ENCODE measurements around the gene MARVELD1. TPM values are rescaled to one million over a fixed set of nuclear protein-coding genes. Genes with fewer than 3 reads are reported as not detected.
A peak's percentile ranks its signal among the peaks of the same experiment; 100 is the strongest.

MARVELD1 gene
- total RNA-seq, 1 experiment from 2014 or later: 30.1 TPM

DNA sequence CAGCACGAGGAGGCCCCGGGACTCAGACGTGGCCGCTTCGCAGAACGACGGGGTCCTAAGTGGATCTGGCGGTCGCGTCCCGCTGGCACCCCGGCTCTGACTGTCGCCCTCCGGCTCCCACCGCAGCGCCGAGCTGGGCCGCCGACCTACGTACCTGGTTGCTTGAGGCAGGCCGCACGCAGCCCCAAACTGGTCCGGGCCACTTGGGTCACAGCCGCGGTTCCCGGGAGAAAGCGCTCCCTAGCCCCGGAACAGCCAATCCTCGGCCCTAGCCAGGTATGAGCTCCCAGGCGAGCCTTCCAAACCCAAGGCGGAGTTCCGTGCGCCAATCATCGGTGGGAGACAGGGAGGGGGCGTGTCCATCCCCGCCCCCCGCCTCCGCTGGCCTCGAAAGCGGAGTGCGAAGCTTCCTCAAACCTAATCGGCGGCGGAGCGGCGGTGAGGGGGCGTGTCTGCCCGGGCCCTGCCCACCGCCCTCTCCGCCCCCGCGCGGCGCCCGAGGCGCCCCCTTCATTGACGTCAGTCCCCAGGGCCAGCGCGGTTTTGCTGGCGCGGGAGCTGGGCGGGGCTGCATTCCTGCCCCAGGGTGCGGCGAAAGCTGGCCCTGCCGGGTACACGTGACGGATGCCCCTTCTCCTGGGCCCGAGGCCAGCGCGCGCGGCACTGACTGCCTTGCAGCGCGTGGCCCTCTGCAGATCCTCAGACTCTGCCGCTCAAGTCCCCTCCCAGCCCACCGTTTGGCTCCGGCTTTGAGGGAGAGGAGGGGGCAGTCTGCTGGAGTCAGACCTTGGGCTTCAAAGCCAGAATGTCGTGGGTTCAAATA is 26.4 kb upstream of the MARVELD1 start, which contains the start of gene AVPI1:
Gene AVPI1, minus strand, starts transcription at position 280 of the 823 bp plus-strand sequence. CDS start 7,336 bp downstream, outside the sequence.
- peaks cover 9% of the 10 kb centered on the region for H3K4me1 ChIP-seq (ENCODE audit: insufficient read depth, low read length, poor library complexity, severe bottlenecking)
- no peak for TF ChIP-seq EZH2 (IDR thresholded peaks at IDR 0.05; ENCODE audit: borderline replicate concordance, low read depth, low read length, poor library complexity, severe bottlenecking)
- TF ChIP-seq, protein P1, sequence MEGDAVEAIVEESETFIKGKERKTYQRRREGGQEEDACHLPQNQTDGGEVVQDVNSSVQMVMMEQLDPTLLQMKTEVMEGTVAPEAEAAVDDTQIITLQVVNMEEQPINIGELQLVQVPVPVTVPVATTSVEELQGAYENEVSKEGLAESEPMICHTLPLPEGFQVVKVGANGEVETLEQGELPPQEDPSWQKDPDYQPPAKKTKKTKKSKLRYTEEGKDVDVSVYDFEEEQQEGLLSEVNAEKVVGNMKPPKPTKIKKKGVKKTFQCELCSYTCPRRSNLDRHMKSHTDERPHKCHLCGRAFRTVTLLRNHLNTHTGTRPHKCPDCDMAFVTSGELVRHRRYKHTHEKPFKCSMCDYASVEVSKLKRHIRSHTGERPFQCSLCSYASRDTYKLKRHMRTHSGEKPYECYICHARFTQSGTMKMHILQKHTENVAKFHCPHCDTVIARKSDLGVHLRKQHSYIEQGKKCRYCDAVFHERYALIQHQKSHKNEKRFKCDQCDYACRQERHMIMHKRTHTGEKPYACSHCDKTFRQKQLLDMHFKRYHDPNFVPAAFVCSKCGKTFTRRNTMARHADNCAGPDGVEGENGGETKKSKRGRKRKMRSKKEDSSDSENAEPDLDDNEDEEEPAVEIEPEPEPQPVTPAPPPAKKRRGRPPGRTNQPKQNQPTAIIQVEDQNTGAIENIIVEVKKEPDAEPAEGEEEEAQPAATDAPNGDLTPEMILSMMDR (conservative IDR thresholded peaks at IDR 0.05; ENCODE audit: low read depth, low read length): no peak
- ChIA-PET POLR2A (ENCODE audit: low non-redundant PET) (interaction anchor here (0.5 to 1.0 kb wide), 5 partner anchors 14 to 1596 kb away, joined by 3 to 5 read pairs (median 3); no protein-coding TSS in a partner anchor), CTCF (interaction anchor here (0.5 to 1.9 kb wide), 7 partner anchors 9 to 358 kb away, joined by 3 to 12 read pairs (median 5); partner anchors contain the start of gene ZFYVE27)
- no peaks in the 10 kb centered on the region for H3K9me3 ChIP-seq (ENCODE audit: low read depth, low read length, poor library complexity, severe bottlenecking)
- H3K27me3 ChIP-seq (replicated peaks; ENCODE audit: insufficient read depth, low read depth, low read length, poor library complexity): no peaks in the 10 kb centered on the region
- peak within 1 kb of the TSS; percentile 79 for H3K27ac ChIP-seq (ENCODE audit: low read depth, low read length, poor library complexity, severe bottlenecking)
- intact Hi-C loops (cut with micrococcal nuclease; ENCODE audit: unreplicated experiment): loop anchor here (5.0 kb wide), 1 partner anchor 45 kb away; the partner anchor contains the start of gene PI4K2A
- H3K4me3 ChIP-seq (ENCODE audit: low read depth, low read length, poor library complexity, severe bottlenecking): peak within 1 kb of the TSS; percentile 61
- DNase-seq (ENCODE audit: low spot score): peak; percentile 98
- BruUV-seq (replicated peaks): no TSS peak
- no peaks in the 10 kb centered on the region for H3K36me3 ChIP-seq (ENCODE audit: insufficient read depth, low read length, poor library complexity, severe bottlenecking)

DNA sequence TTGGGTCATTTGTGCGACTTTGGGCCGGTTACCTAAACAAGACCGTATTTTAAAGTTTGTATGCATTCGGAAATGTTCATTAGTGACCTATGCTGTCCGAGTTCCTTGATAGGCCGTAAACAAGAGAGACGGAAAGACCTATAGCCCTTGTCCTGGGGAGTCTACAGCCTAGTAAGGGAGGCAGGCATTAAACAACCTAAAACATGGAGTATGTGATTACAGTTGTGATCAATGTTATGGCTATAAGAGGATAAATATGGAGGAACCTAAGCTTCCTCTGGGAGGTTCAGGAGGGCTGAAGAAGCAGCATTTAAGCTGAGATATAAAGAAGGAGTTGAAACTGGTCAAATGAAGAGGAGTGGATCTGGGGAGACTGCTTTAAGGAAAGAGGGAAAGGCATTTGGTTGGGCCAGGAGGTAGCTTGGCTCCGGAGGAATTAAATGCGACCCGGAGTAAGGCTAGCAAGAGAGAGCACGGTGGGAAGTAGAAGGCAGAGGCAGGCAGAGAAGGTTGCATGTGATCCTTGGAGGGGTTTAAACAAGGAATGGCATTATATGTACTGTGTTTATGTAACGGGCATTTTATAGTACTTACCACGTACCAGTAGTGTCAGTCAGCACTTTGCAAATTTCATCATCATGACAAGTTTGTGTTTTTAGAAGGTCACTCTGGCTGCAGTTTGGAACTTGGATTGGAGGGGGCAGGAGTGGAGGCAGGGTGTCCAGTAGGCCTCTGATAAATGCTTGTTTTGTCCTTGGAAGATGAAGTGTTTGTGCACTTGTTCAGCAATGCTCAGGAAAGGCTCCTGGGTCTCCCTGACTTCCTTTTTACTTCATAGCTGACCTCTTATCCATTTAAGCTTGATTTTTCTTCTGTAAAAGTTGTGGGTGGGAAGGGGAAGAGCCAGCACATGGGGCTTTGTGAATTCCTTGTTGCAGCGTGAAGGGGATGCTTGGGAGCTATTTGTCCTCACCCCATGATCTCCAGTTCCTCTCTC is 25.4 kb upstream of the MARVELD1 start:
- intact Hi-C loops (cut with micrococcal nuclease; ENCODE audit: unreplicated experiment): loop anchor here (5.0 kb wide), 1 partner anchor 46 kb away; the partner anchor contains the start of gene PI4K2A
- BruUV-seq (replicated peaks): TSS peak; percentile 92
- POLR2A ChIA-PET (ENCODE audit: low non-redundant PET): interaction anchor here (0.6 to 0.7 kb wide), 2 partner anchors 29 to 214 kb away, joined by 3 read pairs; no protein-coding TSS in a partner anchor
- H3K4me1 ChIP-seq (ENCODE audit: insufficient read depth, low read length, poor library complexity, severe bottlenecking): peaks cover 9% of the 10 kb centered on the region
- no peaks in the 10 kb centered on the region for H3K27me3 ChIP-seq (replicated peaks; ENCODE audit: insufficient read depth, low read depth, low read length, poor library complexity)
- no peaks in the 10 kb centered on the region for H3K9me3 ChIP-seq (ENCODE audit: low read depth, low read length, poor library complexity, severe bottlenecking)
- peak overlapping the region; percentile 79 for H3K27ac ChIP-seq (ENCODE audit: low read depth, low read length, poor library complexity, severe bottlenecking)
- DNase-seq (ENCODE audit: low spot score): no peak
- TF ChIP-seq, protein P1 (conservative IDR thresholded peaks at IDR 0.05; ENCODE audit: low read depth, low read length): no peak
- no peak for TF ChIP-seq EZH2 (IDR thresholded peaks at IDR 0.05; ENCODE audit: borderline replicate concordance, low read depth, low read length, poor library complexity, severe bottlenecking)
- CTCF ChIA-PET: interaction anchor here (0.7 to 1.9 kb wide), 4 partner anchors 10 to 21 kb away, joined by 4 to 12 read pairs (median 10); no protein-coding TSS in a partner anchor
- H3K36me3 ChIP-seq (ENCODE audit: insufficient read depth, low read length, poor library complexity, severe bottlenecking): no peaks in the 10 kb centered on the region
- H3K4me3 ChIP-seq (ENCODE audit: low read depth, low read length, poor library complexity, severe bottlenecking): peak overlapping the region; percentile 61

DNA sequence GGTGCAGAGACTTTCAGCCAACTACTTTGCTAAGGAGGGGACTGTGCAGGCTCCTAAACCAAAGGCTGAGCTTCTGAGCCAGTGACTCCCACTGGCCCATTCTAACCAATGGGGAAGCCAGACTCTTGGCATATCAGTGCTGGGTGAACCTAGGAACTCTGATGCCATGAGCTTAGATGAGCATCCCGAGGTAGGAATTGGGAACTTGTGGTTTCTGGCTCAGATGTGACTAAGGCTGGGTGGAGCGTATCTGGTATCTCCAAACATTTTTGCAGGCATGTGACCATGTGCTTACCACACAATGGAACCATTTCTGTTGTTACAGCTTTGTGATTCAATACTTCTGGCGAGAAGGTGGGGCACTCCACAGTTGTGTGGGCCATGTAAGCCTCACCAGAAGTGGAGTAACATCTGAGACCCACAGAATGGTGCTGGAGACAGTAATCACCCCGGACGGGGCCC is 23.9 kb upstream of the MARVELD1 start:
- H3K9me3 ChIP-seq (ENCODE audit: low read depth, low read length, poor library complexity, severe bottlenecking): no peaks in the 10 kb centered on the region
- no peak overlapping the region for H3K27ac ChIP-seq (ENCODE audit: low read depth, low read length, poor library complexity, severe bottlenecking)
- intact Hi-C loops (cut with micrococcal nuclease; ENCODE audit: unreplicated experiment): loop anchor here (5.0 kb wide), 1 partner anchor 47 kb away; the partner anchor contains the start of gene PI4K2A
- CTCF ChIA-PET: no interaction called here
- no peak for DNase-seq (ENCODE audit: low spot score)
- TF ChIP-seq, protein P1 (conservative IDR thresholded peaks at IDR 0.05; ENCODE audit: low read depth, low read length): no peak
- TF ChIP-seq EZH2 (IDR thresholded peaks at IDR 0.05; ENCODE audit: borderline replicate concordance, low read depth, low read length, poor library complexity, severe bottlenecking): no peak
- peaks cover 9% of the 10 kb centered on the region for H3K4me1 ChIP-seq (ENCODE audit: insufficient read depth, low read length, poor library complexity, severe bottlenecking)
- H3K4me3 ChIP-seq (ENCODE audit: low read depth, low read length, poor library complexity, severe bottlenecking): no peak overlapping the region
- POLR2A ChIA-PET (ENCODE audit: low non-redundant PET): no interaction called here
- no peaks in the 10 kb centered on the region for H3K36me3 ChIP-seq (ENCODE audit: insufficient read depth, low read length, poor library complexity, severe bottlenecking)
- BruUV-seq (replicated peaks): no TSS peak
- H3K27me3 ChIP-seq (replicated peaks; ENCODE audit: insufficient read depth, low read depth, low read length, poor library complexity): no peaks in the 10 kb centered on the region

Data from A673 (cell line).